HG03457 (cell line): ENCODE data around the gene ATP6V0E1.
"Not testable (repeated sequence)": the region's sequence is repeated elsewhere in the genome, so short reads cannot be mapped to it uniquely, and the experiment has no call there.

Experiments
- ATAC-seq: cut with Tn5 transposase; IDR thresholded peaks from one replicate; pipeline ENCODE4 v1.9.1; 2021; ENCODE audit warnings: moderate number of reproducible peaks; ENCODE audit not compliant: unreplicated experiment

The ATP6V0E1 gene

GRCh38 chr5:173032730-173033129 is 49.2 kb downstream of the ATP6V0E1 start:
- no peak for ATAC-seq

DNA sequence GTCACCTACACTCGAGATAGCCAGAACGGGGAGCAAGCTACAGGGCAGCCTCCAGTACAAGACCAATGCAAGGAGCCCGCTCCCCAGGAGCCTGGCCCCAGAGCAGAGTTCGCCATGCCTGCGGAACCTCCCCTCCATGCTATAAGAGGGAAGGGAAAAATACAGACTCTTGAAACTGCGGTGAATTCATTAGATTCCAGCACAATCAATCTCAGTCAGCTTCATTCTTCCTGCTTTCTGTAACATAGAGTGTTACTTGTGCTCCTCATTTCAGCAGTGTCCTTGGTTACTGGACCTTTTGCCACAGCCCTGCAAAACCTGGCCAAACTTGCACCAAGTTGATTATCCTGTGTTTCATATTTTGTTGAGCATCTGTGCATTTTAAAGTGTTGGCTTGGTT is 50.4 kb downstream of the ATP6V0E1 start:
- no peak for ATAC-seq

GRCh38 chr5:173035904-173036707 is 52.5 kb downstream of the ATP6V0E1 start:
- ATAC-seq: peak; percentile 54

DNA sequence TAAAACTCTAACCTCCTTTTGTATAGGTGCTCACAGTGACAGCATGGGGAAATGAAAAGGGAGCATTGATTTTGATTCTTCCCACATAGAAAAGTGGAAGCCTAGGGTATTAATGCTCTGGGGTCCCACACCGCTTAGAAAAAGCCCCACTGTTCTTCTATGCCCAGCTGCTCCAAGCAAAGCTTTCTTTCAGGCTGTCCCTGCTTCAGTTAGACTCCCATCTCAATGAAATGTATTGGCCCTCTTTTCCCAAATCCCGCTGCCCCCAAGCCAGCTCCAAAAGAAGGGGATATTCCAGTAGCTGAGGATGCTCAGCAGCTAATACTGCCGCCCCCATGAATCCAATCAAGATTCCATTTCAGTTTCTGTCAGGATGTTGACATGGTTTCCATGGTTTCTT is 55.6 kb downstream of the ATP6V0E1 start:
- ATAC-seq: no peak

DNA sequence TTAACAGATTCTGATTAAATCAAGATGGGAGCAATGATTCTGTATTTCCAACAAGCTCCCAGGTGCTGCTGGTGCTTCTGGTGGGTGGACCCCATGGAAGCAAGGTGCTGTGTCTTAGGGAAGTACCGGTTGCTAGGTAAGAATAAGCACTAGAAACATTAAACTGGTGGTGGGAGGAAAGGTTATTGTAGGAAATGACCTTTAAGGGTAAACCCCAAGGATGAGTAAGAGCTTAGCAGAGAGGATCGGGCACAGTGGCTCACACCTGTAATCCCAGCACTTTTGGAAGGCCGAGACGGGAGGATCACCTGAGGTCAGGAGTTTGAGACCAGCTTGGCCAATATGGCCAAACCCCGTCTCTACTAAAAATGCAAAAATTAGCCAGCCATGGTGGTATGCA is 56.4 kb downstream of the ATP6V0E1 start:
- no peak for ATAC-seq

DNA sequence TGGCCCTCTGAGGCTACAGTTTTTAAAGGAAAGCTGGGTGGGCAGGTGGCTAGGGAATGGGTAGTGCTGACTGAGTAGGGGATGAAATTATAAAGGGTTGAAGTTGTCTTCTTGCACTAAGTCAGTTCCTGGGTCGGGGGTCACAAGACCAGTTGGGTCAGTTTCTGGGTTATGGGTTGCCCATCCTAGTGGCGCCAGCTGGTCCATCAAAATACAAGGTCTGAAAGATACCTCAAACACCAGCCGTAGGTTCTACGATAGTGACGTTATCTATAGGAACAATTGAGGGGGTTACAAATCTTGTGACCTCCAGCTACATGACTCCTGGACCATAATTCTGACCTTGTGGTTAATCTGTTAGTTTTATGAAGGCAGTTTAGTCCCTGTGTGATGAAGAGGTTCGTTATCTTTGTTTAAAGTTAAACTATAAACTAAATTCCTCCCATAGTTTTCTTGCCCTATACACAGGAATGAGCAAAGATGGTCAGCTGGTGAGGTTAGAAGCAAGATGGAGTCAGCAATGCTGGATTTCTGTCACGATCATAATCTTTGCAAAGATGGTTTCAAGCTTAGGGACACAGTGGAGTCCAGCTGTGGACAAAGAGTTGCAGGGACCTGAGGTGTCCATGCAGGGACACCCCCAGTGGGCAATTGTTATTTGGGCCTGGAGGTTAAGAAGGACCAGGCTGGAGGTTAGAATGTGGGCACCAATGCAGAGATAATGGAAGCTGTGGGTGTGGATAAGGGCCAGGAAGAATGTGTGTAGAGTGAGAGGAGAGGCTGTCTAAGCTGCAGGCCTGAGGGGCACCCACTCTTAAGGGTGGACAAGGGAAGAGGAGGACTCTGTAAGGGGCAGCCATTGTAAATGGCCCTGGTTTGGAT is 58.6 kb downstream of the ATP6V0E1 start:
- no peak for ATAC-seq

DNA sequence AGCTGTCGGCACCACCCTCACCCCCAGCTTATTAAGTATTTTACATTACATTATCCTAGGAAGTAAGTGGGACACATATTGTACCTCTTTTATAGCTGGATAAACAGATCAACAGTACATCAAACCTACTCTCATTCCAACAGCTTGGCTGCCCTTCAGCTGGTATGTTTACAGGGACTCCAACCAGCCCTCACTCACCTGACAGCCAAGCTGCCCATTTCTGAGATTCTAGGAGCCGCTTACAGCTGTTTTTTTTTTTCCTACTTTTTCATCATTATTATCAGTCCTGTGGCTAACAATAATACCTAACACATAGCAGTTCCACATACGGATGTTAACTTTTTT is 59.2 kb downstream of the ATP6V0E1 start:
- no peak for ATAC-seq

GRCh38 chr5:173045474-173045873 is 61.9 kb downstream of the ATP6V0E1 start:
- ATAC-seq: no peak

DNA sequence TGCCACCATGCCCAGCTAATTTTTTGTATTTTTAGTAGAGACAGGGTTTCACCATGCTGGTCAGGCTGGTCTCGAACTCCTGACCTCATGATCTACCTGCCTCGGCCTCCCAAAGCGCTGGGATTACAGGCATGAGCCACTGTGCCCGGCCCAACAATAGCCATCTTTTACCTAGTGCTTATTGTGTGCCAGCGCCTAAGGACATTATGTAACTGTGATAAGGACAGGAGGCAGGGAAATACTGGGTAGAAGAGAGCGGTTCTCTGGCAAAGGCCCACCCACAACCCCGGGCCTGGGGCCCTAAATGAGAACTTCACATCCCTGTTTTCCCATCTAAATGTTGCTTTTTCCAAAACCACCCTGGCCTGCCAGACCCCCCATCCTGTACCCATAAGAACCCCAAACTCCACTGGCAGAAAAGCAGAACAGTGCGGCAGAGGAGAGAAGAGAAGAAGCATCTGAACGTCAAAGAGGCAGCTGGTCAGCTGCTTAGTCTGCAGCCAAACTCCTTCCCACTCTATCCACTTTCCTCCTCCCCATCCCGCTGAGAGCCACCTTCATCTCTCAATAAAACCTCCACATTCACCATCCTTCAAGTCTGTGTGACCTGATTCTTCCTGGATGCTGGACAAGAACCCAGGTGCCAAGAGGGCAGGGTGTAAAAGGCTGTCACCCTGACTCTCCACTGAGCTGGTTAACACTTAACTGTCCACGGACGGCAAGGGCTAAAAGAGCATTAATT is 63.7 kb downstream of the ATP6V0E1 start:
- not testable (repeated sequence) for ATAC-seq

DNA sequence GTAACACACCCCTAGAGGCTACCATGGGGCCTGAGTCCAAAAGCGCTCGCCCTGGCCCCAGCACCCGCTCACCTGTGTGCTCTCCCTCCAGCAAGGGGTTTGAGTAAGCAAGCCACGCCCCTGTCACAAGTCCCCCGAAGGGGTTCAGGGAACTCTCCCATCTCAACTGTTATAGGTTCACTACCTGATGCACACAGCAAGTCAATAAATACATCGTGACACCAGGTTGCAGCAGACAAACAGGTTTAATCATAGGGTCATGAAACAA is 64.2 kb downstream of the ATP6V0E1 start:
- no peak for ATAC-seq

DNA sequence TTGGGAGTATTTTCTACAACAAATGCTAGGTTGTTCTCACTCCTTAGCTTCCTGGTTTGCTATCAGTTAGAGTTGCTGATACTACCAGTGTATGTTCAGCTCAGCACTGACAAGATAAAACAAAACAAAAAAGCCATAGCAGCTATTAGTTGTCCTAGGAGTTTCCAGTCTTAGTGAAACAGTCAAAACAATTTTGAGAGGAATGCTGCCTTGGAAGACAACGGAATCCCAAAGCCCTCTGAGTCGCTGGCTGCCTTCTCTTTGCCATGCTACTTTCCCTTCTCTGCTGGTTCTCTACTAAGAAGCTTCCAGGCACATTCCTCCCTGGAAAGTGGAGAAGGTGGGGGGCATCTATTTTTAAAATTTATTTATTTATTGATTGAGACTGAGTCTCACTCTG is 67.2 kb downstream of the ATP6V0E1 start:
- no peak for ATAC-seq

DNA sequence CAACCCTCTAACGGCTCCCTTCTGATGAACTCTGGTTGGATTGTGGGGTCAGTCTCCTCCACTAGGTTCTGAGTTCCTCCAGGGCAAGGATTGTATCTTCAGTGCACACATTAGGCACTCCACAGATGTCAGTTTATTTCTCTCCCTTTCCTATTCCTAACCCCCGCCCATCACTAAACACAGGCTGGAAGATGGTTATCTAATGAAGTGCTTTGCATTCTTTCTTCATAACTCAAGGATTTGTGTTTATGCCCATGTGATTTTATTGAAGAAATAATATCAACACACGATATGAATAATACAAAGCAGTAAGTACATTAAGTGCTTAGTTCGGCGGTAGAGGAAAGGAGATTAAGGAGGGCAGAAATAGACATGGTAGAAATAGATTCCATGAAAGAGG is 68.2 kb downstream of the ATP6V0E1 start:
- ATAC-seq: no peak

- ATAC-seq: no peak
Observed at GRCh38 chr5:173053041-173053440, 69.5 kb downstream of the ATP6V0E1 start.

- no peak for ATAC-seq
Observed at GRCh38 chr5:173055042-173055721, 71.6 kb downstream of the ATP6V0E1 start.

DNA sequence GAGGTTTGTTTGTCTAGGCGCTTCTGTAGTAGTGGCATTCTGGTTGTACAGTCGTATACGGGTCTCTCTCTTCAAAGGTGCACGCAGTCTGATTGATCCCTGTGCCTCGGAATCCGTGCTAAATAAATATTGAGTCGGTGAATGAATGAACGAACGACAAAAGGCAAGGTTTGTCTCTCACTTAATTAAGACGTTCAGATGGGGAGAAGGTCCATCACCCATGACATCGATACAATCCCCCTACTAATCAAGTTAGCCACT is 72.1 kb downstream of the ATP6V0E1 start:
- peak; percentile 1 for ATAC-seq

DNA sequence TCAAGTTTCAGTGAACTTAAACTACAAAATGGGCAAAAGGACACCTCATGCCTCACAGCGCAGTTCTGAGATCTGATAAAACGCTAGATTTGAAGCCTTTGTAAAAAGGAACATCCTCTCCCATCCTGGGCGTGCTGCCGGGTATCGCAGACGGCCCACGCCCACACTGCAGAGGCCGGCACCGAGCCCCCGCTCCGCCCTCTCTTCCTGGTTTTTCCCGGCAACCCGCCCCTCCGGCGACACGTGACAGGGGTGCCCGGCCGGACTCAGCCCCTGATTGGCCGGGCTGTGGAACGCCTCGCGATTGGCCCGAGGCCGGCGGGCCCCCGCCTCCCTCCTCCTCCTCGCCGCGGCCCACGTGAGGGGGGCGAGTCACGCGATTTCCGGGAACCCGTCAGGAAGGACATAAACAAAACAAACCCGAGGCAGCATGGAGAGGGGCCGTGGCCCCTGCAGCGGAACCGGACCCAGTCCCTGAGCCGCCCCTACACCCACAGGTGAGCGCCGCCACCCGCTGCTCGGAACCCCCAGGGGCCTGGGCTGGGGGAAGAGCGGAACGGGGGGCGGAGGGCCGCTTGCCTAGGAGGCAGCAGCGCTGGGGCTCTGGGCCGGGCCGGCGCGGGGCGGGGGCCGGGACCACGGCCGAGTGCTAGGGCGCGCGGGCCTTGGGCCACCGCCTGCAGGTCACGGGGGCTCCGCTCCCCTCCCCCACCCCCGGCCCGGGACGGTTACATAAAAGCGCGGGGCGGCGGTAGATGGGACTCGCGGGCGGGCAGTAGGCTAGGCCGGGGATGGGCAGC is 72.6 kb downstream of the ATP6V0E1 start, which contains the start of gene CREBRF:
Gene CREBRF (plus strand): TSS at position 370 of the 800 bp plus-strand sequence. CDS start 24,424 bp downstream, outside the sequence.
- peak; percentile 73 for ATAC-seq

- ATAC-seq: peak; percentile 1
Observed at GRCh38 chr5:173056783-173057061, 73.2 kb downstream of the ATP6V0E1 start.

DNA sequence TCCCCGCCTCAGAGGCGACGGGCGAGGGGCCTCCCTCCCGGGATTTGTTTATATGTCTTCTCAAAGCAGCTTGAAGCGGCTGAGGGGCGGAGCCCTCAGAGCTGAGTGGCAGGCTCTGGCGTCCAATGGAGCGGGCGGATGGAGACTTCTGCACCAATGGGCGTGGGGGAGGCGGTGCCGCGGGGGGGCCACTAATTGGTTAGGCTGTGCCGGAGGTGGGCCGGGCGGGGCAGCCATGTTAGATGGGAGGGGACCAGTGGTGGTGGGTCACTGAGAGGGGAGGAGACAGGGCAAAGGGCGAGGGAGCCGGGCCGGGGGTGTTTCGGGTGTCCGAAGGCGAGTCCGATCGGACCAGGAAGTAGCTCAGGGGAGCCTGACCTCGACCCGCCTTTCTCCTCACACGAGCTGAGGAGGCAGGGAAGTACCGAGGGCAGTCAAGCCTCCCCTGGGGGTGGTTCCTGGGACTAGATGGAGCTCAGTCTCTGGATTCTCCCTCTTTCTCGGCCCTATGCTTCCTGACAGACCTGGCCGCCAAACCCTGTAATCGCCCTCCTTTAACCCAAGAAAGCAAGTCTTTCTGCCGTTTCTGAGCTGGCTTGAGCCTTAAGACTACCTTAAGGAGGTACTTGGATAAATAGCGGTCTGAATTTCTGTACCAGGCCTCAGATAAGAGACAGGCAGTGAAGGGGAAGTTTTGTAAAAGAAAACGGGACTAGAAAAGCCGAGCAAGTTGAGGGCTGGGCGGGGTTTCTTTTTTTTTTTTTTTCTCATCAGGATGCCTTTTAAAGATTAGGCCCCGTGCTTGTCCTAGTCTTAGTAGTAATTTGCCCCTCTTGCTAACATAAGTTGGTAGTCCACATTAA is 73.7 kb downstream of the ATP6V0E1 start:
- ATAC-seq: peak; percentile 75

- no peak for ATAC-seq
Observed at GRCh38 chr5:173062141-173062540, 78.6 kb downstream of the ATP6V0E1 start.

DNA sequence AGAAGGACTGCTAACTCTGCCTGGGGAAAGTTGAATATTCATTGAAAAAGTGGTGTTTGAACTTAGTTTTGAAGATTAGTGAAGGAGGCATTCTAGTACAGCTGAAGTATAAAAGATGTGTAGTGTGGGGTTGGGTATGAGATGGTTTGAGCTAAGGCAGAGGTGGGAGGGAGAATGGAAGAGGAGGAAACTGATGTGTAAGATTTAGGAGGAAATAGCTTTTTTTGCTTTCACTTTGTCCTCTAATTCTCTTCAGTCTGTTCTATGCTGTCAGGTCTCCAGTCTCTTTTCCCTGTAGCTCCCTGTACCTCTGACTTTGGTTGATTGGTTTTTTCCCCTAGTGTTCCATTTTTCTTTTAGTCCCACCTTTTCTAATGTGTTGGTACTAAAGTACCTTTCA is 81.6 kb downstream of the ATP6V0E1 start:
- no peak for ATAC-seq
